Measurements from ENCODE around the gene ARID4A.
"Not testable (repeated sequence)": the region's sequence is repeated elsewhere in the genome, so short reads cannot be mapped to it uniquely, and the experiment has no call there.

ARID4A gene

GRCh38 chr14:58401587-58401986 is 103.2 kb downstream of the ARID4A start:
- no peak for DNase-seq (ENCODE audit: low read depth)
- no peak overlapping the region for H3K4me3 ChIP-seq (ENCODE audit: low read length)
- TF ChIP-seq CTCF (conservative IDR thresholded peaks at IDR 0.05; ENCODE audit: low read depth, low read length): peak; percentile 21

GRCh38 chr14:58408681-58409215 is 110.4 kb downstream of the ARID4A start:
- H3K4me3 ChIP-seq (ENCODE audit: low read length): no peak overlapping the region
- no peak for DNase-seq (ENCODE audit: low read depth)
- TF ChIP-seq CTCF (conservative IDR thresholded peaks at IDR 0.05; ENCODE audit: low read depth, low read length): no peak

- TF ChIP-seq CTCF (conservative IDR thresholded peaks at IDR 0.05; ENCODE audit: low read depth, low read length): no peak
- DNase-seq (ENCODE audit: low read depth): no peak
- no peak overlapping the region for H3K4me3 ChIP-seq (ENCODE audit: low read length)
Observed at GRCh38 chr14:58414845-58415244, 116.5 kb downstream of the ARID4A start.

- no peak for DNase-seq (ENCODE audit: low read depth)
- no peak overlapping the region for H3K4me3 ChIP-seq (ENCODE audit: low read length)
- TF ChIP-seq CTCF (conservative IDR thresholded peaks at IDR 0.05; ENCODE audit: low read depth, low read length): no peak
Observed at GRCh38 chr14:58415636-58416547, 117.5 kb downstream of the ARID4A start.

- H3K4me3 ChIP-seq (ENCODE audit: low read length); DNase-seq (ENCODE audit: low read depth): not testable (repeated sequence)
Observed at GRCh38 chr14:58416934-58417333, 118.6 kb downstream of the ARID4A start.
